ENCODE measurements around the gene HM13. TPM values are rescaled to one million over a fixed set of nuclear protein-coding genes. Genes with fewer than 3 reads are reported as not detected.

HM13 gene
- total and polyA plus RNA-seq, 2 donors (not counting 3 experiments of a cell fraction or from before 2014, with no cell fraction given): 211 to 218 TPM

- Histone ChIP-seq H2AFZ (ENCODE audit: low read depth, low read length) (no peak overlapping the region), H3K4me3 (replicated peaks in 1 of 3; ENCODE audit: insufficient read depth in 1 of 3, low read depth in 1 of 3, low read length in 3 of 3) (no peak overlapping the region), H3K9ac (replicated peaks; ENCODE audit: extremely low read depth, insufficient read depth, low read length) (no peak overlapping the region), H3K36me3 (ENCODE audit: control insufficient read depth in 2 of 2, extremely low read depth in 1 of 2, insufficient read depth in 2 of 2, low read length in 2 of 2) (no peaks in the 10 kb centered on the region), H3K4me2 (ENCODE audit: insufficient read depth, low read length) (no peak overlapping the region), H4K20me1 (replicated peaks; ENCODE audit: control insufficient read depth, extremely low read depth, insufficient read depth, low read length) (no peaks in the 10 kb centered on the region), H3K79me2 (ENCODE audit: control insufficient read depth, insufficient read depth, low read length) (no peaks in the 10 kb centered on the region), H3K9me1 (replicated peaks; ENCODE audit: control insufficient read depth, extremely low read depth, insufficient read depth, low read length) (no peaks in the 10 kb centered on the region), H3K27me3 (ENCODE audit: control insufficient read depth in 2 of 2, insufficient read depth in 2 of 2, low read length in 2 of 2) (peaks cover 0 to 12% of the 10 kb centered on the region in 2 experiments), H3K9me3 (replicated peaks; ENCODE audit: control insufficient read depth, insufficient read depth, low read length) (no peaks in the 10 kb centered on the region), H3K4me1 (ENCODE audit: control insufficient read depth, extremely low read depth, insufficient read depth, low read length) (no peaks in the 10 kb centered on the region), H3K27ac (ENCODE audit: insufficient read depth, low read depth, low read length) (no peak overlapping the region)
- DNase-seq (ENCODE audit: low read depth, low spot score) (no peak), FAIRE-seq (no peak)
- ChIA-PET POLR2A (no interaction called here), CTCF (interaction anchor here (9.5 kb wide), 1 partner anchor 13 kb away, joined by 114 read pairs; no protein-coding TSS in a partner anchor)
- dilution Hi-C loops (cut with MboI; ENCODE audit: extremely low pct_ligation_motif_present, low sequenced_read_pairs) (no loop called here), intact Hi-C loops (cut with micrococcal nuclease) (no loop called here)
- TF ChIP-seq POLR2A (IDR thresholded peaks at IDR 0.05; ENCODE audit: low read depth, low read length): no peak
- TF ChIP-seq GATA2 (IDR thresholded peaks at IDR 0.05; ENCODE audit: insufficient read depth, insufficient read length, low read depth, low read length): no peak
- TF ChIP-seq JUN (IDR thresholded peaks at IDR 0.05; ENCODE audit: borderline replicate concordance, insufficient read depth, insufficient read length, low read depth): no peak
- no TSS peak for BruUV-seq (replicated peaks)
These were observed 23.5 kb upstream of the HM13 start for GRCh38 chr20:31490752-31491151.

- FAIRE-seq (no peak), DNase-seq (ENCODE audit: low read depth, low spot score) (no peak)
- POLR2A ChIA-PET: no interaction called here
- H3K27ac ChIP-seq (ENCODE audit: insufficient read depth, low read depth, low read length): no peak overlapping the region
- H3K4me1 ChIP-seq (ENCODE audit: control insufficient read depth, extremely low read depth, insufficient read depth, low read length): no peaks in the 10 kb centered on the region
- H3K4me2 ChIP-seq (ENCODE audit: insufficient read depth, low read length): no peak overlapping the region
- intact Hi-C loops (cut with micrococcal nuclease): no loop called here
- H2AFZ ChIP-seq (ENCODE audit: low read depth, low read length): no peak overlapping the region
- H3K36me3 ChIP-seq (ENCODE audit: control insufficient read depth in 2 of 2, extremely low read depth in 1 of 2, insufficient read depth in 2 of 2, low read length in 2 of 2): no peaks in the 10 kb centered on the region
- CTCF ChIA-PET: interaction anchor here (1.0 kb wide), 1 partner anchor 9 kb away, joined by 7 read pairs; no protein-coding TSS in a partner anchor
- no peak for TF ChIP-seq MYC (IDR thresholded peaks at IDR 0.05; ENCODE audit: low read depth, low read length)
- TF ChIP-seq MAX (IDR thresholded peaks at IDR 0.05; ENCODE audit: insufficient read depth, insufficient read length): no peak
- no peak for TF ChIP-seq GATA2 (IDR thresholded peaks at IDR 0.05; ENCODE audit: insufficient read depth, insufficient read length, low read depth, low read length)
- no peak for TF ChIP-seq JUN (IDR thresholded peaks at IDR 0.05; ENCODE audit: borderline replicate concordance, insufficient read depth, insufficient read length, low read depth)
- TF ChIP-seq CTCF (IDR thresholded peaks at IDR 0.05; ENCODE audit: extremely low read depth in 1 of 2, insufficient read depth in 1 of 2, low read depth in 1 of 2, low read length in 2 of 2): peak; percentile 9 to 11
- no peak for TF ChIP-seq EZH2 (IDR thresholded peaks at IDR 0.05; ENCODE audit: borderline replicate concordance, low read depth, low read length, severe bottlenecking)
- no peak overlapping the region for H3K9ac ChIP-seq (replicated peaks; ENCODE audit: extremely low read depth, insufficient read depth, low read length)
- no peaks in the 10 kb centered on the region for H3K9me1 ChIP-seq (replicated peaks; ENCODE audit: control insufficient read depth, extremely low read depth, insufficient read depth, low read length)
- peaks cover 12 to 24% of the 10 kb centered on the region in 2 experiments for H3K27me3 ChIP-seq (ENCODE audit: control insufficient read depth in 2 of 2, insufficient read depth in 2 of 2, low read length in 2 of 2)
- BruUV-seq (replicated peaks): no TSS peak
- dilution Hi-C loops (cut with MboI; ENCODE audit: extremely low pct_ligation_motif_present, low sequenced_read_pairs): no loop called here
- H3K79me2 ChIP-seq (ENCODE audit: control insufficient read depth, insufficient read depth, low read length): no peaks in the 10 kb centered on the region
- H3K9me3 ChIP-seq (replicated peaks; ENCODE audit: control insufficient read depth, insufficient read depth, low read length): no peaks in the 10 kb centered on the region
- no peaks in the 10 kb centered on the region for H4K20me1 ChIP-seq (replicated peaks; ENCODE audit: control insufficient read depth, extremely low read depth, insufficient read depth, low read length)
- H3K4me3 ChIP-seq (replicated peaks in 1 of 3; ENCODE audit: insufficient read depth in 1 of 3, low read depth in 1 of 3, low read length in 3 of 3): no peak overlapping the region
These were observed 20.1 kb upstream of the HM13 start for GRCh38 chr20:31494131-31494530.

All from endothelial cell of umbilical vein (primary cell).